GM13976 (cell line): Measurements from ENCODE around the gene PTPRR.
"Not testable (repeated sequence)": the region's sequence is repeated elsewhere in the genome, so short reads cannot be mapped to it uniquely, and the experiment has no call there.

Experiments
- DNase-seq: peaks from one replicate; pipeline ENCODE4 v3.0.0; 2012; ENCODE audit warnings: low spot score
- CTCF ChIP-seq: IDR thresholded peaks from 2 replicates; pipeline ENCODE4 v1.5.1; 2012; ENCODE audit warnings: borderline replicate concordance, mild to moderate bottlenecking; ENCODE audit not compliant: insufficient read depth; ENCODE audit errors: extremely low read depth, missing control alignments, control extremely low read depth
- in situ Hi-C: fragments of 300-500 bp; cut with MboI; formaldehyde crosslinking; loops from one replicate; pipeline ENCODE4 v1.12.0; 2022; ENCODE audit warnings: low sequenced_read_pairs, mixed read lengths, inconsistent platforms; ENCODE audit not compliant: unreplicated experiment

PTPRR gene

DNA sequence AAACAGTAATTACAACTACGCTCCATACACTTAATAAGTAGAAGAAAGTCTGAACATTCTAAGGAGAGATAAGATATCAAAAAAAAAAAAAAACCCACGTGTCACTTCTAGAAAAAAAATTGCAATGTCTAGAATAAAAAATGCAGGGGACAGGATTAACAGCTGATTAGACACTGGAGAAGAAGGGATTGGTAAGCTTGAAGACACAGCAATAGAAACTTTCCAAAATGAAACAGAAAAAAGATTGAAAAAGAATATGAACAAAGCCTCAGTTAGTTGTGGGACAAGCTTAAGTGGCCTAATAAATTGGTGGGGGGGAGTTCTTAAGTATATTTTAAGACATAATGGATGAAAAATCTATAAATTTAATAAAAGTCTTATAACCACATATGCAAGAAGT is 105.5 kb downstream of the PTPRR start:
- in situ Hi-C loops, result no loop called here
- no peak for TF ChIP-seq CTCF
- DNase-seq, result no peak

DNA sequence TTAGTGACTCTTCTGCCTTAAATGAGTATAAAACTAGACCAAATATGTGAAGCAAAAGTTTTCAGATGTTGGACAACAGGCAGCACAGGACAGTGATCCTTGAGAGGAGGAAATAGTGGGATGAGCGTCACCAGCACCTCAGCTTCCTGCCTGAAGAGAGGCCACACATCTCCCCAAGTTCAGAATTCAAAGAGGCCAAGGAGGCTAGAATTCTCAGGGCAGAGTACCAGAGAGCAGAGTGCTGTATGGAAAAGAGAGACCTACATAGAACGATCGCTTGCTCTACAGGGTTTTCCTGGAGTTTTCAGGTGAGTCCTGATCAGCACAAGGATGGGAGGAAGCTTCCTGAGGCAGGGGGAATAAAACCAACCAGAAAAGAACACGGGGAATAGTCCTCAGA is 107.0 kb downstream of the PTPRR start:
- no peak for TF ChIP-seq CTCF
- DNase-seq, result no peak
- in situ Hi-C loops, result no loop called here

DNA sequence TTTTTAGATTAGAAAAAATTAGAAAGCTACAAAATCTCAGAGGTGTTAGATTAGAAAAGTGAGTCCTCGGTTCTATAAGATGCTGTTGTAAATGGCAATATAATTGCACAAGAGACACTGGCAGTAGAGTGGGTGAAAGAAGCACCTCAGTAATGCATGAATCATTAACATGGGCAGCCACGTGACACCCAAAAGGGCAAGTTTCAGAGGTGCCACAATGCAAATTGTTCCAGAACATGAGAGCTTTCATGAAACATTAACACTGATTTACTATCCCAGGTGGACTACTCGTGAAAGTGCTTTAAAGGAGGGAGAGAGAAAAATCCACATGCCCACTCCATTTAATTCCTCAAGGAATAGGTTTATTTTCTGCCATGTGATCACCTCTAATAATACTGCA is 108.4 kb downstream of the PTPRR start:
- no peak for DNase-seq
- TF ChIP-seq CTCF, result no peak
- in situ Hi-C loops, result no loop called here

DNA sequence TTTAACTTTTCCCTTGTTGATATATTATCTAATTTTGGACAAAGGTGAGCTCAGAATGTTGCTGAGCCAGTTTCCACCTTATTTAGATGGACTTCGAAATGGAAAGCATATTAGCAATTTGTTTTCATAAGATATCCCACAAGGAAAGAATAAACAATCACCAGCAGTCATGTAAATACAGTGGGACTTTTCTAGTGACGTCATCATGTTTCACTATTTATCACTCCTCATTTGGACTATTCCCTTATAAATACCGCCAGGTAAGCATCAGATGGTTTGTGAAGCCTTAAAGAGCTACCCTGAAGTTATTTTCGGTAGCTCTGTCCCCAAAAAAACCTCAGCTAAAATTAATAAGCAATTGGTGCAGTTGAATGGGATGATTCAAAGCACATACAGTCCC is 110.7 kb downstream of the PTPRR start:
- no peak for TF ChIP-seq CTCF
- in situ Hi-C loops, result no loop called here
- no peak for DNase-seq

- DNase-seq, in situ Hi-C loops: not testable (repeated sequence)
Measured at GRCh38 chr12:70807993-70808392, 112.5 kb downstream of the PTPRR start.

DNA sequence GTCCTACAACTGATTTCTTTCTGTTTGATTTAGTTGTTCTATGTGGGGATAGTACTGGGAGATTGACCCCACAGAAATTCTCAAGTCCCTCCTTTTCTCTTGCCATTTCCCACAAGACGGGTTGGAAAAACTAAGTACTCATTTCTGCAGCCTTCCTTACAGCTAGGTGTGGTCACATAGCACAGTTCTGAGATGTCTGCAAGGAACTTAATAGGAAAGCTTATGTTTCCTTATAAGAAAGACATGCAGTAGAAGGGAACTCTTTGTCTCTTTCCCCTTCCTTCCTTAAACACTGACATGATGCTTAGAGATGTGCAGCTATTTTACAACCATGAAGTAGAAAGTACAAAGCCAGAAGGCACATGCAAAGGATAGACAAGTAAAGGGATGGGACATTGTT is 113.7 kb downstream of the PTPRR start:
- TF ChIP-seq CTCF, result no peak
- in situ Hi-C loops, result no loop called here
- DNase-seq, result no peak

- TF ChIP-seq CTCF, result no peak
- in situ Hi-C loops, result no loop called here
- DNase-seq, result no peak
Measured at GRCh38 chr12:70806043-70806442, 114.5 kb downstream of the PTPRR start.
